Measurements from ENCODE around the gene MIPEP.

Gene MIPEP

DNA sequence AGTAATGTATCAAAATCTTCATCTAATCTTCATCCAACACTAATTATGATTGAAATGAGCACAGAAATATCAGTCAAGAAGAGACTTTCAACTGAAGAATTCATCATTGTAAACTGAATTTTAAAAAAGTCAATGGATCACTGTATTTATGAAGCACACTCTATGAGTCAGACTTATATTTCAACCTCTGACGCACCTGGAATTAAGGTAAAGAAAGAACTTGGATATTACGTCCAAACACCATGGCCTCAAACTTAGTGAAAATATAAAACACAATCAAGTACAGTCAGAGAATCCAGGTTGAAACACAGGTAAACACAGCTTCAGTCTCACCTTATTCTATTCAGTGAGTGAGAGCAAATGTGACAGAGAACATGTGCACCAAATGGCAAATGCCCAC lies 39.5 kb downstream of the MIPEP start:
- no peak for DNase-seq

DNA sequence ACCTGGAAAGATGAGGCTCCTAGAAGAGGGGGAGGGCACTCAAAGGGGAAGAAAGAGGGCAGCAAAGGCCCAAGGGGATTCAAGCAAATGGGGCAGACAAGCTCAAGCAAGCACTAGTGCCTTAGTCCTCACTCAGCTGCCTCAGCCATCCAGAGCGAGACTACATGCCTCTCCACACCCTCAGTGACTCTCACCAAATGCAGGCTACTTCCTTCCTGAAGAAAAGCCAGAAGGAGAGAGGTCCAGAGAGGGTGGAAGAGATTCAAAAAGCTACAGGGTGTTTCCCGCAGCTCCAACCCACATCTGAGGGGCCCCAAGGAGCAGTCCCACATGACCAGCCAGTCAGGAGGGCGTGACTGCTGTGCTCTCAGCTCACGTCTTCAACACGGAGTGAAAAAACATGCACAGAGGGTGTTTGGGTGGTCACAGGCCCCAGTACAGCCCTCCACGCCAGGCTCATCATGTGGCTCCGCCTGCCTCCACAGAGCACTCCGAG lies 40.5 kb downstream of the MIPEP start:
- DNase-seq = no peak

DNA sequence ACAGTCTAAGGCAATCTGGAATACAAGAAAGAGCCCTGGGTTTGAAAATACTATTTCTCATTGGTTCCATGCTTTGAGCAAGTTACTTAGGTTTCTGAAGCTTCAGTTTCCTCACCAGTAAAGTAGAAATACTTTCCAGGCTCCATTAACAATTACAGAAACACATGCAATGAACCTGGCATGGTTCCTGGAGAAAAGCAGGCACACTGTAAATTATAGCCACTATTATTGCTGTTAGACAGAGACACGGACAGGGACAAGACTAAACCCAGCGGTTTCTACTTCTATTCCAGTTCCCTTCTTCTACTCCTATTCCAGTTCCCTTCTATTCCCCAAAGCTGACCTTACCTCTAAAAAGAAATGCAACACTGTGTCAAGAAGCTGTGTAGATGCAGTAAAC lies 41.2 kb downstream of the MIPEP start:
- no peak for DNase-seq

- DNase-seq = peak; percentile 14
These were observed 41.7 kb downstream of the MIPEP start for GRCh38 chr13:23847497-23847896.

- DNase-seq = no peak
These were observed 44.0 kb downstream of the MIPEP start for GRCh38 chr13:23845105-23845725.

- no peak for DNase-seq
These were observed 45.1 kb downstream of the MIPEP start for GRCh38 chr13:23844132-23844531.

GRCh38 chr13:23843436-23843835 lies 45.8 kb downstream of the MIPEP start:
- no peak for DNase-seq

DNA sequence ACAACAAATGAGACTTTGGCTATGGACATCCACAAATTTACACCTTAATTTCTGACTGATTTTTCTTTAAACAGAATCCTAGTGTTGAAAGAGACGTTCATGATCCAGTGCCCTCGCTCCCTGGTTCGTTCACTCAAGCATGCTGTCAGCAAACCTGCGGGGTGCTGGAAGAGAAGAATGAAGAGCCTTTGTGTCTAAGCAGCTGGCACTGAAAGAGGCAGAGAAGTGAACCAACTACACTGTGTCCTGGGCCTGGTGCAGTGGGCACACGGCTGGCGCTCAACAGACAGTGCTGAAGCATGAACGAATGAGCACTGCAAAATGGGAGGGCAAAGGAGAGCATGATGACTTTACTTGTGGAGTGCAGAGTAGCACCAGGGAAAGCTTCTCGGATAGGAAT lies 46.8 kb downstream of the MIPEP start:
- DNase-seq = no peak

GRCh38 chr13:23833733-23834611 lies 55.2 kb downstream of the MIPEP start:
- no peak for DNase-seq

DNA sequence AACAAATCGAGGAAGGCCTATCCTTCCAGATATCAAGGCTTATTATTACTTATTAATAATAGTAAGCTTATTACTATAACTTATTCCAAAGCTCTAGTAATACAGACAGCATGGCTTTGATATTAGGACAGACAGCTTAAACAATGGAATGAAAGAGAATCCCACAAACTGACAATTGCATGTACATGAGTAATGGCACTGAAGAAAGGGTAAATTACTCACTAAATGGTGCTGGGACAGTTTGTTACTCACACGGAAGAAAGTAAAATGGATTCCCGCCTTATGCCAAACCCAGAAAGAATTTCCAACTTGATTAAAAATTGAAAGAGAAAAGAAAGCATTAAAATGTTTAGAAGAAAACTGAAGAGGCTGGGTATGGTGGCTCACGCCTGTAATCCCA lies 60.3 kb downstream of the MIPEP start:
- DNase-seq = no peak

DNA sequence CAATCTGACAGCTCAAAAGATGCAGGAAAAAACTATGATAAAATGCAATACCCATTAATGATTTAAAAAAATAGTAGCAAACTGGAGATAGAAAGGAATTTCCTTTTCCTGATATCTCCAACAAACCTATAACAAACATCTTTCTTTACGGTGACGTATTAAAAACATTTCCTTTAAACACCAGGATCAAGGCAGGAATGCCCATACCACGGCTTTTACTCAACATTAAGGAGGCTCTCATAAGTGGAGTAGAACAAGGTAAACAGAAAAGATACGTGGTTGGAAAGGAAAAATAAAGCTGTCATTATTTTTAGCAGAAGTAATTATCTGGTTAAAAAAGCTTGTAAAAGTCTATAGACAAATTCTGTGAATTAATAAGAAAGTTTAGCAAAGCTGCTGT lies 61.1 kb downstream of the MIPEP start:
- no peak for DNase-seq

DNA sequence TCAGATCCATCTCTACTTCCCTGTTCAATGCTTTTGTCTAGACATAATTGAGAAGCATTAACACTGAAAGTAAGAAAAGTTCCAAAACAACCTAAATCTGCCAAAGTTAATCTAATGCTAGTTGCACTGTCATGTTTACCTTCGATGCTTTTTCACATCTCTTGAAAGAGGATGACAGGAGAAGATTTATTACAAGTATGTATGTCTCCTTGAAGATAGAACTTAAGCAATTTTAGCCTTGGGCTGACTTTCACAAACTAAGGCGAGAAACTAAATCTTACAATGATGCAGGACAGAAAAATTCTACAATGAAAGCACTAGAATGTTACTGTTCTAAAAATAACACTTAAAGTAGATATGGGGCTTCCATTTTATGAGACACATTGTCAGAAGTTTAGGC lies 64.0 kb downstream of the MIPEP start:
- no peak for DNase-seq

- DNase-seq = peak; percentile 44
These were observed 64.8 kb downstream of the MIPEP start for GRCh38 chr13:23824371-23824770.

DNA sequence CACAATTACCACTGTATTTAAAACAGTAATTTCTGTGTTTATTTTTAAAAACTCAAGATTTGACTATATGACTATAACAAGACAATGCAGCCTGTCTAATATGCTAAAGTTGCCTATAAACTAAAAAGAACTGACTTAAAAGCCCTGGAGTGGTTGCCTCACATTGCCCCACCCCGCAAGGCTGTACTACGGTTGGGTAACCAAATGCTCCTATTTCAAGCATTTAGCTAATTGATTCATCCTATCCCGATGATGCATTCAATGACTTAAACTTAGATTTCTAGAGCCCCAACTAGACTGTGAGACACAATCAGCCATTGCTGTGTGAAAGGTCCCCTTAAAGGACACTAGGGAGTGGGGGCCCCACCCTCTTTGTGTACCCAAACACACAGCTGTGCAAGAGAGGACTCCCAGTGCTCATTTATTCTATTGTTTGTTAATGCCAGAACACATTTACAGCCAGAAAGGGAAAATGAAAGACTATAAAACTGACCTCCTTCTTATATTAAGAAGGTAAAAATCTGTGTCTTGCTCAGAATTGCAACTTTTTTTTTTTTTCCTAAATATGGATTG lies 66.9 kb downstream of the MIPEP start:
- no peak for DNase-seq

DNA sequence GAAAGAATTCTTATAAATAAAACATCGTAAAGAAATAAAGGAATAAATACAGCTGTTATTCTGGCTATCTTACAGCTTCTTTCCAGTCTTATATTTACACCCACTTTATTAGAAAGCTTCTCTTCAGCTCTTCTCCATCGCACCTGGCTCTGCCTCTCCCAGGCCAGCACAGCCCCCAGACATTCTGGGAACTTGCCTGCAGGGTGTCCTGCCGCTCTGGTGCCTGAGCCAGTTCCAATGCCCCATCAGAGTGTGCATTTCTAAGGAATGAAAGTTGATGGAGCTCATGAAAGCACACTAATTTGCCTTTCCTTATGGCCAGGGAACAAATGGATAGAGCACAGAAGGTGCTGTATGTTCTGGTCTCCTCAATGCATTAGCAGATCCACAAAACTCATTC lies 68.7 kb downstream of the MIPEP start:
- no peak for DNase-seq

GRCh38 chr13:23817830-23818229 lies 71.4 kb downstream of the MIPEP start:
- no peak for DNase-seq

GRCh38 chr13:23817136-23817535 lies 72.1 kb downstream of the MIPEP start:
- DNase-seq = no peak

DNA sequence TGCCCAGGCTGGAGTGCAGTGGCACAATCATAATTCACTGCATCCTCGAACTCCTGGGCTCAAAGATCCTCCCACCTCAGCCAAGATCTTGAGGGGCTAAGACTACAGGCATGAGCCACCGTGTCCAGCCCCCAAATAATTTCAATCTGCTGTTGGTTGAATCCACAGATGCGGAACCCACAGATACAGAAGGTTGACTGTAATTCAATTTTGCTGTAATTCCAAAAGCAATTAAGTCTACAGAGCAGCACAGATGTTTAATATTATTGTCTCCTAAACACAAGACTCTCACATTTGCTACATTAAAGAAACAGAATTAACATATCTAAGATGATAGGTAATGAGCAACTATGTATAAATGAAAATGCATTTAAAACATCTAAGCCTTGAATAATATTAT lies 75.6 kb downstream of the MIPEP start:
- DNase-seq = no peak

DNA sequence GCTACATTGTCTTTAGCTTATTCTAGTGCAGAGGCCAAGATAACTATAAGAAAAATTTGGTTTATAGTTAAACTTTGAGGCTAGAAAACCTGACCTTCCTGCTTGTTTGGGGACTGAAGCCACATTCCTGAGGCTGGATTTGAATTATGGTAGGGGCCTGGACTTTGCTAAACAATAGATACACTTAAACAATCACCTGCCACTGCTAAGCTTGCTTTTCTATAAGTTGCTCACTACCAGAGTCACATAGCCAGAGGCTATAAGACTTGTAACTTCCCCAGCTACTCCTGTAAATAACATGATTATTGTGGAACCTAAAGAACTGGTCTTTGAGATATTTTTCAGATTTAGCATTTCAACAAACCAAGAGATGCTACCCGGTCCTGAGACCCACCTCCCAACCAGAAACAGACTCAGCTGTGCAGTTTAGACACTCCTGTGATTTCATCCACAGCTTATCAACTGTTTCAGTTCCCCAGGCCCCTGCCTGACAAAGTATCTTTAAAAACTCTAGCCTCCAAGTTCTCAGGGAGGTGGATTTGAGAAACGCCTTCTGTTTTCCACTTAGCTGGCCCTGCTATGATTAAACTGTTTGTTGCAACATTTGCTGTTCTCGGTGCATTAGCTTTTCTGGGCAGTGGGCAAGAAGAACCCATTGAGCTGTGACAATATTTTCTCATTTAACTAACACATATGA lies 77.7 kb downstream of the MIPEP start:
- no peak for DNase-seq

- no peak for DNase-seq
These were observed 78.4 kb downstream of the MIPEP start for GRCh38 chr13:23810685-23811240.

- DNase-seq = no peak
These were observed 80.4 kb downstream of the MIPEP start for GRCh38 chr13:23808803-23809202.

DNA sequence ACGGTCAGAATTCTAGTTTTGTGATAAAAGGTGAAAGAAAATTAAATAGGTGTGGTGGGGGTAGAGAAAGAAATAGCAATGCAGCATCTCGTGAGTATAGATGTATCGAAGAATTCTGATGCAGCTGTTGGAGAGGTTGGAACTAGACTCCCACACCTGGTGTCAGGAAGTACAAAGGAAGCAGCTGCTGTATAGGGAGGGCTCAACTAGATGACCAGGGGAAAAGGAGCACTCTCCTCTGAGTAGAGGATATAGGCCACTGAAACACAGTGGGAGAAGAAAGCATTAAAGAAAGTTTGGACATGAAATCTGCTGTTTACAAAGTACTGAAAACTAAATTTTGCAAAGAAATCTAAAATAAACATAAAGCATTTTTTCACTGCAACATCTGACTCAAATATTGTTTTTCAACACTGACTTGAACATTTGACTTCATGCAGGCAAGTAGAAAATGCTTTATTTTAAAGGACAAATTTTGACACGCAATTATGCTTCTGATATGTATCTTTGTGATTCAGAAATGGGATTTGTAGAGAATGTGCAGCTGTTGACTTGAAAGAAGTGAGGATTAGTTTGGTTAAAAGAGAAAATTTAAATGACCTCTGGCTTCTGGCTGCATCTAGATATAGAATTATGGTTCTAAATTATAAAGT lies 82.2 kb downstream of the MIPEP start:
- no peak for DNase-seq

- DNase-seq = no peak
These were observed 83.4 kb downstream of the MIPEP start for GRCh38 chr13:23805821-23806220.

Data from NCI-H2171 treated with DMSO at 0.1 percent for 48 hours (cell line).